Measurements from ENCODE around the gene SLC7A6OS.

The SLC7A6OS gene

DNA sequence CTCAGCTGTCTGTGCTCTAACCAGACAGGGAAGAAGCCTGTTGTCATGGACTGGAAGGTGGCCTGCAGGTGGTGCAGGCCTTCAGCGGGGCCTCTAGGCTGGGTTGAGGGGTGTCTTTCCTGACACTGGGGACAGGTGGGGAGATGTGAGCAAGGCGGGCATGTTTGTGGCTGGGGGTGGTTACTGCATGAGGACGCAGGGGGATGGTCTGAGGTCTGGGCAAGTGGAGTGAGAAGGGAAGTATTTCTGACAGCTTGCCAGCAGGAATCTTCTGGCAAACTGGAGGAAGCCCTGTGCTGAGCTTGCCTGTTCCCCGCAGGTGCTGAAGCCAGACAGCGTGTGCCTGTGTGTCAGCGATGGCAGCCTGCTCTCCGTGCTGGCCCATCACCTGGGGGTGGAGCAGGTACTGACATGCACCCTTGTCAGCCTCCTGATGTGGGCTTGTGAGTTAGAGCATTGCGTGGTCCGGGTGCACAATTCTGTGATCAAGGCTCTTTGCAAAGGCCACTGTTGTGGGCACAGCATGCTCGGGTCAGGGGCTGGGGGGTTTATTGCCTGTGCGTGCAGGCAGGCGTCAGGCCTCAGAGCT is 36.2 kb upstream of the SLC7A6OS start:
- no peak overlapping the region for H4K91ac ChIP-seq (ENCODE audit: low read depth, low read length, poor library complexity)
- no peak overlapping the region for H2BK5ac ChIP-seq (ENCODE audit: low read length)
- peak overlapping the region; percentile 11 for H3K4ac ChIP-seq (ENCODE audit: low read length)
- no peaks in the 10 kb centered on the region for H3K9me3 ChIP-seq (replicated peaks in 1 of 2; ENCODE audit: control insufficient read depth in 2 of 2, insufficient read depth in 1 of 2, low read depth in 1 of 2, low read length in 2 of 2)
- no peak overlapping the region for H3K18ac ChIP-seq (ENCODE audit: low read length)
- no peak overlapping the region for H2BK12ac ChIP-seq (ENCODE audit: low read length)
- DNase-seq (ENCODE audit: low spot score) = no peak
- H2AK5ac ChIP-seq (ENCODE audit: low read depth, low read length) = no peak overlapping the region
- H4K8ac ChIP-seq (ENCODE audit: low read depth, low read length) = no peak overlapping the region
- H3K27me3 ChIP-seq (ENCODE audit: control insufficient read depth in 3 of 3, insufficient read depth in 3 of 3, low read depth in 1 of 3, low read length in 3 of 3) = no peaks in the 10 kb centered on the region
- no peak overlapping the region for H3K23ac ChIP-seq (ENCODE audit: low read depth, low read length, poor library complexity)
- H3K4me1 ChIP-seq (ENCODE audit: control insufficient read depth in 2 of 2, insufficient read depth in 1 of 2, low read depth in 1 of 2, low read length in 2 of 2) = no peaks in the 10 kb centered on the region
- no peak overlapping the region for H2BK120ac ChIP-seq (ENCODE audit: low read depth, low read length)
- no peak overlapping the region for H3K9ac ChIP-seq (ENCODE audit: low read depth, low read length, poor library complexity)
- no peak overlapping the region for H2AFZ ChIP-seq (ENCODE audit: low read length)
- no peak overlapping the region for H3K4me3 ChIP-seq (ENCODE audit: low read length in 2 of 2)
- H2BK15ac ChIP-seq (ENCODE audit: low read length) = no peak overlapping the region
- peak overlapping the region; percentile 5 for H3K14ac ChIP-seq (ENCODE audit: low read length)
- H3K27ac ChIP-seq (replicated peaks; ENCODE audit: low read length) = no peak overlapping the region
- no CpG with 5 or more reads among the region's 12 CpGs for WGBS, 2 donors (ENCODE audit: extremely low coverage in 2 of 2, insufficient read length in 2 of 2, insufficient replicate concordance in 1 of 2)
- H3K79me1 ChIP-seq (ENCODE audit: low read depth, low read length) = peaks cover 2% of the 10 kb centered on the region
- no peak overlapping the region for H3K4me2 ChIP-seq (ENCODE audit: insufficient read depth, low read length, poor library complexity, severe bottlenecking)
- peaks cover 53 to 100% of the 10 kb centered on the region in 2 donors for H3K36me3 ChIP-seq (replicated peaks in 1 of 2; ENCODE audit: control insufficient read depth in 2 of 2, insufficient read depth in 2 of 2, low read length in 2 of 2)

DNA sequence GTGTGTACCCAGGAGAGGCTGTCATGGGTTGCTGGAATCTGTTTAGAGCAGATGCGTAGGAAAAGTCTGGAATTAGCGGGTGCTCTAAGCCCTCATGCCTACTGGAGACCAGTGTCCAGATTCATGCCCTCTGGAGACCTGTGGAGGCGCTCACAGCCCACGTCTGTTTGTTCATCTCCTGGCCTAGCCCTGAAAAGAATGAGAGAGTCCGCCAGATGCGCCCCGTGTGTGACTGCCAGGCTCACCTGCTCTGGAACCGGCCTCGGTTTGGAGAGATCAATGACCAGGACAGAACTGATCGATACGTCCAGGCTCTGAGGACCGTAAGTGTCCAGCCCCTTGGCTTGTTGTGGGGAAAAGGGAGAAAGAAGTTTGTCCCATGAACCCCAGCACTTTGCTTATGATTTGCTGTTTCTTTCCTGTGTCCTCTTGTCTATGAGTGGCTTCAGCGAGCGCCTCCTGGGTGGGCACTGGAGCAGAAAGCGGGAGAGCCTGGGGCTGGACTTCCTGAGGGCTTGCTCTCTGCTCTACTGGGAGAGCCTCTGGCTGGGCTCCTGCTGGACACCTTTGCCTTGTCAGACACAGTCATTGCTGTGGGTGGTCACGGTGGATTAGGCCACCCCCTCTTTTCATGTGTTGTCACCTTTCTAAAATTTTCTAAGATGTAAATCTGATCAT is 35.4 kb upstream of the SLC7A6OS start:
- DNase-seq (ENCODE audit: low spot score) = no peak
- H4K91ac ChIP-seq (ENCODE audit: low read depth, low read length, poor library complexity) = no peak overlapping the region
- H2BK12ac ChIP-seq (ENCODE audit: low read length) = no peak overlapping the region
- no peak overlapping the region for H3K4me2 ChIP-seq (ENCODE audit: insufficient read depth, low read length, poor library complexity, severe bottlenecking)
- no peak overlapping the region for H2AK5ac ChIP-seq (ENCODE audit: low read depth, low read length)
- H3K4ac ChIP-seq (ENCODE audit: low read length) = no peak overlapping the region
- H3K79me1 ChIP-seq (ENCODE audit: low read depth, low read length) = peaks cover 2% of the 10 kb centered on the region
- no peaks in the 10 kb centered on the region for H3K4me1 ChIP-seq (ENCODE audit: control insufficient read depth in 2 of 2, insufficient read depth in 1 of 2, low read depth in 1 of 2, low read length in 2 of 2)
- no peaks in the 10 kb centered on the region for H3K27me3 ChIP-seq (ENCODE audit: control insufficient read depth in 3 of 3, insufficient read depth in 3 of 3, low read depth in 1 of 3, low read length in 3 of 3)
- no peak overlapping the region for H3K23ac ChIP-seq (ENCODE audit: low read depth, low read length, poor library complexity)
- peaks cover 48 to 99% of the 10 kb centered on the region in 2 donors for H3K36me3 ChIP-seq (replicated peaks in 1 of 2; ENCODE audit: control insufficient read depth in 2 of 2, insufficient read depth in 2 of 2, low read length in 2 of 2)
- H3K9me3 ChIP-seq (replicated peaks in 1 of 2; ENCODE audit: control insufficient read depth in 2 of 2, insufficient read depth in 1 of 2, low read depth in 1 of 2, low read length in 2 of 2) = no peaks in the 10 kb centered on the region
- H3K18ac ChIP-seq (ENCODE audit: low read length) = no peak overlapping the region
- H3K9ac ChIP-seq (ENCODE audit: low read depth, low read length, poor library complexity) = no peak overlapping the region
- H2BK120ac ChIP-seq (ENCODE audit: low read depth, low read length) = no peak overlapping the region
- no peak overlapping the region for H2BK5ac ChIP-seq (ENCODE audit: low read length)
- no peak overlapping the region for H2AFZ ChIP-seq (ENCODE audit: low read length)
- H3K4me3 ChIP-seq (ENCODE audit: low read length in 2 of 2) = no peak overlapping the region
- H3K27ac ChIP-seq (replicated peaks; ENCODE audit: low read length) = no peak overlapping the region
- WGBS, 2 donors (ENCODE audit: extremely low coverage in 2 of 2, insufficient read length in 2 of 2, insufficient replicate concordance in 1 of 2) = no CpG with 5 or more reads among the region's 16 CpGs
- H4K8ac ChIP-seq (ENCODE audit: low read depth, low read length) = no peak overlapping the region
- no peak overlapping the region for H2BK15ac ChIP-seq (ENCODE audit: low read length)
- H3K14ac ChIP-seq (ENCODE audit: low read length) = no peak overlapping the region

DNA sequence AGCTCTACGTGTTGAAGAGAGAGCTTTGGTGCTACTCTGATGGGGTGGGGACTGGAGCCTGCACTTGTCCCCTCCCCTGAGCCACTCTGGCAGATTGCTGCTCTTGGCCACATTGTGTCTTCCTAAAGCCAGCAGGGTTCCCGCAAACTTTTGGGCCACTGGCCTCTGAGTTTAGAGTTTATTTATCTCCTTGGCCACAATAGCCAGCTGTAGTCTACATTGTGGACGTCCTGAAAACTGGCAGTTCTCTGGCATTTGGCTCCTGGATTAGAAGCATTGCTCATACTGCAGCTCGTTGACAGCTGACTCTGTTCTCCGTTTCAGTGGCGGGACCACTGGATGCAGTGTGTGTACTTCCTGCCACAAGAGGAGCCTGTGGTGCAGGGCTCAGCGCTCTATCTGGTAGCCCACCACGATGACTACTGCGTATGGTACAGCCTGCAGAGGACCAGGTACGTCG is 34.6 kb upstream of the SLC7A6OS start:
- no peak overlapping the region for H2AFZ ChIP-seq (ENCODE audit: low read length)
- H3K4me2 ChIP-seq (ENCODE audit: insufficient read depth, low read length, poor library complexity, severe bottlenecking) = no peak overlapping the region
- no peak overlapping the region for H4K8ac ChIP-seq (ENCODE audit: low read depth, low read length)
- no peak overlapping the region for H2BK5ac ChIP-seq (ENCODE audit: low read length)
- H3K79me1 ChIP-seq (ENCODE audit: low read depth, low read length) = peaks cover 2% of the 10 kb centered on the region
- no CpG with 5 or more reads among the region's 11 CpGs for WGBS, 2 donors (ENCODE audit: extremely low coverage in 2 of 2, insufficient read length in 2 of 2, insufficient replicate concordance in 1 of 2)
- DNase-seq (ENCODE audit: low spot score) = no peak
- no peak overlapping the region for H2BK15ac ChIP-seq (ENCODE audit: low read length)
- H3K9ac ChIP-seq (ENCODE audit: low read depth, low read length, poor library complexity) = no peak overlapping the region
- H3K4me1 ChIP-seq (ENCODE audit: control insufficient read depth in 2 of 2, insufficient read depth in 1 of 2, low read depth in 1 of 2, low read length in 2 of 2) = no peaks in the 10 kb centered on the region
- no peak overlapping the region for H4K91ac ChIP-seq (ENCODE audit: low read depth, low read length, poor library complexity)
- no peak overlapping the region for H3K18ac ChIP-seq (ENCODE audit: low read length)
- no peak overlapping the region for H3K14ac ChIP-seq (ENCODE audit: low read length)
- no peaks in the 10 kb centered on the region for H3K9me3 ChIP-seq (replicated peaks in 1 of 2; ENCODE audit: control insufficient read depth in 2 of 2, insufficient read depth in 1 of 2, low read depth in 1 of 2, low read length in 2 of 2)
- no peak overlapping the region for H3K27ac ChIP-seq (replicated peaks; ENCODE audit: low read length)
- H3K4me3 ChIP-seq (ENCODE audit: low read length in 2 of 2) = no peak overlapping the region
- H2AK5ac ChIP-seq (ENCODE audit: low read depth, low read length) = no peak overlapping the region
- no peak overlapping the region for H3K23ac ChIP-seq (ENCODE audit: low read depth, low read length, poor library complexity)
- no peak overlapping the region for H2BK12ac ChIP-seq (ENCODE audit: low read length)
- no peak overlapping the region for H2BK120ac ChIP-seq (ENCODE audit: low read depth, low read length)
- no peaks in the 10 kb centered on the region for H3K27me3 ChIP-seq (ENCODE audit: control insufficient read depth in 3 of 3, insufficient read depth in 3 of 3, low read depth in 1 of 3, low read length in 3 of 3)
- peaks cover 54 to 99% of the 10 kb centered on the region in 2 donors for H3K36me3 ChIP-seq (replicated peaks in 1 of 2; ENCODE audit: control insufficient read depth in 2 of 2, insufficient read depth in 2 of 2, low read length in 2 of 2)
- H3K4ac ChIP-seq (ENCODE audit: low read length) = no peak overlapping the region

GRCh38 chr16:68344252-68344651 is 33.5 kb upstream of the SLC7A6OS start:
- H4K91ac ChIP-seq (ENCODE audit: low read depth, low read length, poor library complexity) = no peak overlapping the region
- no peak overlapping the region for H4K8ac ChIP-seq (ENCODE audit: low read depth, low read length)
- H3K79me1 ChIP-seq (ENCODE audit: low read depth, low read length) = peaks cover 2% of the 10 kb centered on the region
- H3K14ac ChIP-seq (ENCODE audit: low read length) = no peak overlapping the region
- peaks cover 58 to 99% of the 10 kb centered on the region in 2 donors for H3K36me3 ChIP-seq (replicated peaks in 1 of 2; ENCODE audit: control insufficient read depth in 2 of 2, insufficient read depth in 2 of 2, low read length in 2 of 2)
- H2BK5ac ChIP-seq (ENCODE audit: low read length) = no peak overlapping the region
- no peak for DNase-seq (ENCODE audit: low spot score)
- no peaks in the 10 kb centered on the region for H3K27me3 ChIP-seq (ENCODE audit: control insufficient read depth in 3 of 3, insufficient read depth in 3 of 3, low read depth in 1 of 3, low read length in 3 of 3)
- no peak overlapping the region for H3K4me3 ChIP-seq (ENCODE audit: low read length in 2 of 2)
- no peak overlapping the region for H2BK15ac ChIP-seq (ENCODE audit: low read length)
- H3K9ac ChIP-seq (ENCODE audit: low read depth, low read length, poor library complexity) = no peak overlapping the region
- no CpG with 5 or more reads among the region's 11 CpGs for WGBS, 2 donors (ENCODE audit: extremely low coverage in 2 of 2, insufficient read length in 2 of 2, insufficient replicate concordance in 1 of 2)
- no peak overlapping the region for H2BK120ac ChIP-seq (ENCODE audit: low read depth, low read length)
- no peak overlapping the region for H3K4me2 ChIP-seq (ENCODE audit: insufficient read depth, low read length, poor library complexity, severe bottlenecking)
- no peak overlapping the region for H3K18ac ChIP-seq (ENCODE audit: low read length)
- no peaks in the 10 kb centered on the region for H3K4me1 ChIP-seq (ENCODE audit: control insufficient read depth in 2 of 2, insufficient read depth in 1 of 2, low read depth in 1 of 2, low read length in 2 of 2)
- H2BK12ac ChIP-seq (ENCODE audit: low read length) = no peak overlapping the region
- H3K23ac ChIP-seq (ENCODE audit: low read depth, low read length, poor library complexity) = no peak overlapping the region
- H2AFZ ChIP-seq (ENCODE audit: low read length) = no peak overlapping the region
- H3K27ac ChIP-seq (replicated peaks; ENCODE audit: low read length) = no peak overlapping the region
- H3K4ac ChIP-seq (ENCODE audit: low read length) = no peak overlapping the region
- H2AK5ac ChIP-seq (ENCODE audit: low read depth, low read length) = no peak overlapping the region
- peaks cover 0 to under 1% of the 10 kb centered on the region in 2 donors for H3K9me3 ChIP-seq (replicated peaks in 1 of 2; ENCODE audit: control insufficient read depth in 2 of 2, insufficient read depth in 1 of 2, low read depth in 1 of 2, low read length in 2 of 2)
